ELF-1 (cell line): Measurements from ENCODE around the gene MRM3.
"Not testable (repeated sequence)": the region's sequence is repeated elsewhere in the genome, so short reads cannot be mapped to it uniquely, and the experiment has no call there.

Source experiments
- DNase-seq: peaks from one replicate; pipeline ENCODE4 v3.0.0-alpha.2; 2016; ENCODE audit warnings: low read depth, low spot score

Gene MRM3

DNA sequence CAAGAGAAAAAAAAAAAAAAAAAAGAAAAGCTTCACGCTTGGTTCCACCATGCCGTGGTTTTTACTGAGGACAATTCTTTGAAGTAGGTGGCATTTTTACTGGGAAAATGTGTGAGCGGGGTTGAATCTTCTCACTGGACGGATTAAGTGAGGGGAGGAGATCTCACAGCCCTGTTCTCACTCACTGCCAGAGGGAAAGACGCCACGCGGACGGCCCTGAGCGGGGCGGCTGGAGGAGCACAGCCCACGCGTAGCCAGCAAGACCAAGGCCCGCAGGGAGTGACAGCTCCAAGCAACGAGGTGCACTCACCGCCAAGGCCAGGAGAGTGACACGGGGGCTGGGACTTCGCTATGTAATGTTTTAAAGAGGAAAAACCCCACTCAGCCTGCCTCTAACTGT, 43.1 kb downstream of the MRM3 start:
- no peak for DNase-seq

DNA sequence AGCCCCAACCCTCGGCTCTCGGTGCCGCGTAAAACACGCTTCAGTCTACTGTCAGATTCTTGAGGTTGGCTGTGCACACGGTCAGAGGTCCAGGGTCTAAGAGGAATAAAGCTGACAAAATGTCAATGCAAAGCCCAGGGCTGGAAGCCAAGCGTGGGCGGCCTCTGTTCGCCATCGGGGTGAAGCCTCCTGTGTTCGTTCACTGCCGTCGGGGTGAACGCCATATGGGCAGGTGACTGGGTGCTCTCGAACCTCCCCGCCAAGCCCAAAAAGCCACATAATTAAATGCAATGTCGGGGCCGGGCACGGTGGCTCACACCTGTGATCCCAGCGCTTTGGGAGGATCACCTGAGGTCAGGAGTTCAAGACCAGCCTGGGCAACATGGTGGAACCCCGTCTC, 44.6 kb downstream of the MRM3 start:
- DNase-seq, result no peak

DNA sequence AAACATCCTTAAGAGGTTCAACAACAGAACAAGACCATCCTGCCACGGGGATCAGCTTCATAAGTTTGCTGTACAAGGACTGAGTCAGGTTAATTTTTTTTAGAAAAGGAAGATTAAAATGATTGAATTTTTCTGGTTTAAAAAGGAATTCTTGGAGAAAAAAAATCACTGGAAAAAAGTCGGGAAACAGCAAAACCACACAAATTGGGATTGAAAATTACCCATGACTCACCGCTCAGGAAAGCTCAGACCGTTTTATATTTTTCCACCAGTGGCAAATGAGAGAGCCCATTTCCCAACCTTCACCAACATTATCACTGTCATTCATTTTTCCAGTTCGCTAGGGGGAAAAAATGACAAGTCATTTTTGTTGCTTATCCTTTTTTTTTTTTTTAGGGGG, 46.6 kb downstream of the MRM3 start:
- no peak for DNase-seq

DNA sequence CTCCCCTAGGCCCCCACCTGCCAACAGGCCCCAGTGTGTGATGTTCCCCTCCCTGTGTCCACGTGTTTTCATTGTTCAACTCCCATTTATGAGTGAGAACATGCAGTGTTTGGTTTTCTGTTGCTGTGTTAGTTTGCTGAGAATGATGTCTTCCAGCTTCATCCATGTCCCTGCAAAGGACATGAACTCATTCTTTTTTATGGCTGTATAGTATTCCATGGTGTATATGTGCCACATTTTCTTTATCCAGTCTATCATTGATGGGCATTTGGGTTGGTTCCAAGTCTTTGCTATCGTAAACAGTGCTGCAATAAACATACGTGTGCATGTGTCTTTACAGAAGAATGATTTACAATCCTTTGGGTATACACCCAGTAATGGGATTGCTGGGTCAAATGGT, 47.5 kb downstream of the MRM3 start:
- DNase-seq, result not testable (repeated sequence)

DNA sequence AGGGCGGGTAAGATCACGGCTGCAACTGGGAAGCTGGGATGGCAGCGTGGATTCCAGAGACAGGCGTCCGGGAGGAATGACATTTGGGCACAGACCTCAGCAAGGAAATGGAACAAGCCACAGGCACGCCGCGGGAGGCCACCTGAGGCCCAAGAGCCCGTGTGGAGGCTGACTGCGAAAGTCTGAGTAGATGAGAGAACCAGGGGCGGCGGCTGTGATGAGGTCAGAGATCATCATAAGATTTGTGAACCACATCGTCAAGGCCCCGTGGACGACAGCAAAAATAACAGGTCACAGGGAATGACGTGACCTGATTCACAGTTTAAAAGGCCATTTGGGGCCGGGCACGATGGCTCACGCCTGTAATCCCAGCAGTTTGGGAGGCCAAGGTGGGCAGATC, 48.2 kb downstream of the MRM3 start:
- no peak for DNase-seq

DNA sequence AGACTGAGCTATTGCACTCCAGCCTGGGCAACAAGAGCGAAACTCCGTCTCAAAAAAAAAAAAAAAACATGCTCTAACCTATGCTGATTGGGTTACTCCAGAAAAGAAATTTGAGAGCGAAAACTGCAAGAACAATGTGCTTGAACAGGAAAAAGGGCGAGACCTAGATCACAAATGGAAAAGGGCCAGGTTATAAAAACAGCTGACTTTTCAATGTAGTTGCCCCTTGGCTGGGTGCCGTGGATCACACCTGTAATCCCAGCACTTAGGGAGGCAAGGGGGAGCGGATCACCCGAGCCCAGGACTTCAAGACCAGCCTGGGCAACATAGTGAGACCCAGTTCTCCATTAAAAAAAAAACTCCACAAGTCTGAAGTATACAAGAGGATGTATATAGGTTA, 48.8 kb downstream of the MRM3 start:
- no peak for DNase-seq

DNA sequence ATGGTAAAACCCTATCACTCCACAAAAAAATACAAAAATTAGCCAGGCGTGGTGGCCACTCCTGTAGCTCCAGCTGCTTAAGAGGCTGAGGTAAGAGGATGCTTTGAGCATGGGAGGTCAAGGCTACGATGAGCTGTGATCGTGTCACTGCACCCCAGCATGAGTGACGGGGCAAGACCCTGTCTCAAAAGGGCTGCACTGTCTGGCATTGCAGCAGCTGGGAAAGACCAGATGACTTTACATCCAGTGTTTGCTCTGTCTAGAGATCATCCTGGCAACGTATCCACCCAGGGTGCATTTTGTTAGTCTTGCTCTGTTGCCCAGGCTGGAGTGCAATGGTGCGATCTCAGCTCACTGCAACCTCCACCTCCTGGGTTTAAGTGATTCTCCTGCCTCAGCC, 52.0 kb downstream of the MRM3 start:
- no peak for DNase-seq

DNA sequence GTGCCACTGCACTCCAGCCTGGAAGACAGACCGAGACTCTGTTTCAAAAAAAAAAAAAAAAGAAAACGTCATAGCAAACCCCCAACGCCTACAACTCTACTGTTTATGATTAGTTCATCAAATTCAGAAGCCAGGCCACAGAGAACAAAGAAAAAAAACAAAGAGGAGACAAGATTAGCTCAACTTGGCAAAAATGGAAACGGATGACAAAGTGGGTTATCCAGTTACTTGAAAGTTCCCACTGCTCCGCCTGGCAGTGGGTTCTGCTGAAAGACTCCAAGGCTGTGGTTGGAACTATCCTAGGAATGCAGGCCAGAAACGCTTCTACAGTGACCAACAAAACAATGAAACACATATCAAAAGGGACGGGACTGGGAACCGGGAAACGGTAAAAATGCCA, 53.1 kb downstream of the MRM3 start:
- peak; percentile 83 for DNase-seq

DNA sequence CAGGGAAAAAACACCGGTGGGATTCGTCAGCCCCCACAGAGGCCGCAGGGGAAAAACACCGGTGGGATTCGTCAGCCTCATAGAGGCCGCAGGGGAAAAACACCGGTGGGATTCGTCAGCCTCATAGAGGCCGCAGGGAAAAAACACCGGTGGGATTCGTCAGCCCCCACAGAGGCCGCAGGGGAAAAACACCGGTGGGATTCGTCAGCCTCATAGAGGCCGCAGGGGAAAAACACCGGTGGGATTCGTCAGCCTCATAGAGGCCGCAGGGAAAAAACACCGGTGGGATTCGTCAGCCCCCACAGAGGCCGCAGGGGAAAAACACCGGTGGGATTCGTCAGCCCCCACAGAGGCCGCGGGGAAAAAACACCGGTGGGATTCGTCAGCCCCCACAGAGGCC, 53.6 kb downstream of the MRM3 start:
- not testable (repeated sequence) for DNase-seq

DNA sequence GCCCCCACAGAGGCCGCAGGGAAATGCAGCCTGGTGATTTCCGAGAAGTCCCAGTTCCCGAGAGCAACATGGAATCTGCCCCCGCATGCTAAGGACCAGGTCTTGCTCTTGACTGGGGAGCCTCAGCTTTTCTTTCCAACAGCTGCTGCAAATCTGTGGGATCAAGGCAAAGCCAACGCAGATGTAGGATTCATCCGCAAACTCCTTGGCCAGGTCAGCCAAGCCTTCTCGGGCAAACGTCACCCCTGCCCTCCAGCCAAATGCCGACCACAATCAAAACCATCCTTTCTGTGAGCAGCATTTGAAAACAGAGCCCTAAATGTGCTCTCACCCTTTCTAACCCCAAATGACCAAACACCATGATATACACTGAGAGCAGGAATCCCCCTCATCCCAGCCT, 54.0 kb downstream of the MRM3 start:
- DNase-seq, result peak; percentile 63

DNA sequence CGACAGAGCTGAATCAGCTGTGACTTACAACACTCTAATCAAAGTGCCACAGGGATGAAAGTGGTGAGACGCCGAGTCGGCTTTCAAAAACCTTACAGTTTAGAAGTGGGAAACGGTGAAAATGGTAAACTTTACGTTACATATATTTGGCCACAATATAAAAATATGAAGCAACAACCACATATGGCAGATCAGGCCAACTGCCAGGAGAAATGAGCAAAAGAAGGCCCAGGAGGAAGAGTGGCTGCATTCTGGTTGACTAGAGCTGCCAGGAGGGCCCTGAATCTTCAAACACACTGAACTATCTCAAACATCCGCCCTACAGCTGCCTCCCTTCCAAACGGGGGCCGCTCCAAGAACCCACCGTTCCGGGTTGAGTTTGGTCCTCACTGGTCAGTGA, 56.3 kb downstream of the MRM3 start:
- no peak for DNase-seq

DNA sequence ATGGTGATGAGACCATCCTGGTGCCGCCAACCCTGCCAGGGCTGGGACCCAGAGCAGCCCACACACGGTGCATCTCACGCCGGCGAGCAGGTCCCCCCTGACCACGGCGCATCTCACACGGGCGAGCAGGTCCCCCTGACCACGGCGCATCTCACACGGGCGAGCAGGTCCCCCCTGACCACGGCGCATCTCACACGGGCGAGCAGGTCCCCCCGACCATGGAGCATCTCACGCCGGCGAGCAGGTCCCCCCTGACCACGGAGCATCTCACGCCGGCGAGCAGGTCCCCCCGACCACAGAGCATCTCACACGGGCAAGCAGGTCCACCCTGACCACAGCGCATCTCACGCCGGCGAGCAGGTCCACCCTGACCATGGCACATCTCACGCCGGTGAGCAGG, 59.2 kb downstream of the MRM3 start:
- DNase-seq, result no peak
